Testis (tissue), 2 donors: ENCODE data around the gene TSR1.

Experiments
- CTCF ChIP-seq, 3 experiments: fragments of 450-650 bp in 2 of 3; fragments of 200-600 bp in 1 of 3; sonication (generic) in 1 of 3; IDR thresholded peaks; one replicate each; pipeline ENCODE4 v1.5.1; 2016 to 2019; ENCODE audit warnings: antibody characterized with exemption in 3 of 3, mild to moderate bottlenecking in 2 of 3, moderate library complexity in 1 of 3
- POLR2A ChIP-seq: fragments of 450-650 bp; IDR thresholded peaks from one replicate; pipeline ENCODE4 v1.6.1; 2017; ENCODE audit warnings: antibody characterized with exemption, mild to moderate bottlenecking, moderate library complexity

GRCh38 chr17:2331303-2331702, 5.0 kb downstream of the TSR1 start:
- no peak for TF ChIP-seq CTCF (IDR thresholded peaks at IDR 0.05)
- TF ChIP-seq POLR2A: no peak
